ENCODE measurements around the gene PBX4. TPM values are rescaled to one million over a fixed set of nuclear protein-coding genes. Genes with fewer than 3 reads are reported as not detected.

The PBX4 gene
- total RNA-seq, 6 experiments from 2014 or later: 0.23 to 0.40 (median 0.30) TPM; not detected in 1

DNA sequence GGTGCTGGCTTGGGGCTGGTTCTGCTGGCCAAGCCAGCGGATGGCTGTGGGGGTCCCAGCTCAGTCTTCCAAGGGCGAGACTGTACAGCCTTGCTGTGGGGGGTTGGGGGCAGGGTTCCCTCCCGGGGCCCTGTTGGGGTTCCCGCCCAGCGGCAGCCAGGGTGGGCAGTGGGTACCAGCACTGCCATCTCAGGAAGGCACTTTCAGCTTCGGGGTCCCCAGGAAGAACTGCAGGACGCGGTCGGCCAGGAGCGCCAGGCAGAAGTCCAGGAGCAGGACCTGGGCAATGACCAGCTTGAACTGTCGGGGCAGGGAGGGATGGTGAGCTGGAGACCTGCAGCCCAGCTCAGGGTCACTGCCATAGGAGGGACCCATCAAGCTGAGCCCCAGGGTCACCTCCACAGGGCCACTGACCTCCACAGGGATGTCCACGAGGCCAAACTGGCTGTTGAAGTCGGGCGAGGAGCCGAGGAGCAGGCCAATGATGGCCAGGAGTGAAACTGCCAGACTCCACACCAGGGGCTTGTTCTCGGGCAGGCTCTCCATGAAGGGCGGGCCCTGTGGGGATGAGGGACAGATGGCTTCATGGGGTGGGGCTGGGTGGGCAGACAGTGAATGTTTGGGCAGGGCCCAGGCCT lies 26.9 kb upstream of the PBX4 start:
- peaks cover 5% of the 10 kb centered on the region; the same call in 1 of the 2 replicates for H3K27me3 Mint-ChIP-seq (ENCODE audit: insufficient read depth)
- no peaks in the 10 kb centered on the region; the same call in 1 of the 2 replicates for H3K36me3 Mint-ChIP-seq (ENCODE audit: low read depth)
- H3K4me3 Mint-ChIP-seq: no peak overlapping the region
- H3K27ac Mint-ChIP-seq: no peak overlapping the region
- DNase-seq: no peak
- H3K9me3 Mint-ChIP-seq: no peaks in the 10 kb centered on the region
- H3K4me1 Mint-ChIP-seq (ENCODE audit: low read depth): peaks cover 16% of the 10 kb centered on the region
- no peak for TF ChIP-seq CTCF (IDR thresholded peaks at IDR 0.05)

DNA sequence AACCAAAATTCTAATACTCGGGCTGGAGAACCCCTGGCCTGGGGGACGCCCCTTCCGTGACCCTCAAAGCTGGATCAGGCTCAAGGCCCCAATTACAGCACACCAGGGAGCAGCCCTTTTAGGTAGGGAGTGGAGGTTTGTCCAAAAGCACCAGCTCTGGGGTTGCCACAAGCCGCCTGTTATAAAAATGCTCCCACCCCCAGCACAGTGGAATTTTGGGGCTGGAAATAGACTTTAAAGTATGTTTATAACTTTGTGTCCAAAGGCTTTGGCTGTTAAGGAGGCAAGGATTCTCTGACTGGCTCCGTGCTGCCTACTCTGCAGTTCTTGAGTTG lies 25.5 kb upstream of the PBX4 start:
- DNase-seq: no peak
- no peaks in the 10 kb centered on the region for H3K36me3 Mint-ChIP-seq (ENCODE audit: low read depth)
- peaks cover 5% of the 10 kb centered on the region; the same call in 1 of the 2 replicates for H3K27me3 Mint-ChIP-seq (ENCODE audit: insufficient read depth)
- peaks cover 16% of the 10 kb centered on the region for H3K4me1 Mint-ChIP-seq (ENCODE audit: low read depth)
- peak overlapping the region; percentile 79 for H3K27ac Mint-ChIP-seq
- TF ChIP-seq CTCF (IDR thresholded peaks at IDR 0.05): peak; percentile 72
- H3K9me3 Mint-ChIP-seq: no peaks in the 10 kb centered on the region
- peak overlapping the region; percentile 93 for H3K4me3 Mint-ChIP-seq

GRCh38 chr19:19643158-19644053 lies 24.9 kb upstream of the PBX4 start, which contains the start of gene GMIP:
Gene GMIP, minus strand, starts transcription at chr19:19643657. Its CDS starts 128 bp downstream, at chr19:19643529.
- peak; percentile 18 for DNase-seq
- H3K27ac Mint-ChIP-seq: peak within 1 kb of the TSS; percentile 79
- H3K27me3 Mint-ChIP-seq (ENCODE audit: insufficient read depth): peaks cover 5% of the 10 kb centered on the region; the same call in 1 of the 2 replicates
- peak within 1 kb of the TSS; percentile 93 for H3K4me3 Mint-ChIP-seq
- H3K9me3 Mint-ChIP-seq: no peaks in the 10 kb centered on the region
- H3K4me1 Mint-ChIP-seq (ENCODE audit: low read depth): peaks cover 16% of the 10 kb centered on the region
- H3K36me3 Mint-ChIP-seq (ENCODE audit: low read depth): peaks cover 1% of the 10 kb centered on the region; the same call in 1 of the 2 replicates
- peak; percentile 99 for TF ChIP-seq CTCF (IDR thresholded peaks at IDR 0.05)

DNA sequence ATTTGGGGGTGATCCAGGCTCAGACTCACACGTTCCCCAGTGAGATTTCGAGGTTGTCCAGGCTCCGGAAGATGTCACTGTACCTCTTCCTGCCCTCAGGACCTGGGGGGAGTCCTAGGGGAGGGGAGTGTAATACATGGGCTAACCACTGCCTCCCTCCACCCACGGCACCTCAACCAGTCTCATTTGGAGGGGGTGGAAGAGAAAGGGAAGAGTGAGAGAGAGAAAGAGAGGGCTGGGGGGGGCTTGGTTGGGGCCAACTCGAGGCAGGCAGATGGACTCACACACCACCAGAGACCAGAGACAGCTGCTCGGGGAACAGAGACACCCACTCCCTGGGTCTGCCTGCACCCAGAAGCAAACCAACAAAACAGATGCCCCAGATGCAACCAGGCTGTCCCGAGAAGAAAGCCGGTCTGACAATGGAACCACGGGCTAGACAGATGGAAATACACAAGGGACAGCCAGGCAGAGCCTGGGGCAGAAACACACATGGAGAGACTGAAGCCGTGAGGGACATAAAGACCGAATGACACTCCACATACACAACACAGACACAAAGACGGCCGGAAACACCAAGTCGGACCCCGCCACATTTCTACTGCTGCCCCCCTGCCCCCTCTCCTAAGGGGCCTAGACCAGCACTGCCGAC lies 24.1 kb upstream of the PBX4 start:
- H3K27ac Mint-ChIP-seq: peak overlapping the region; percentile 79

More for the DNA sequence above, 24.1 kb upstream of the PBX4 start:
- Mint-ChIP-seq H3K9me3 (no peaks in the 10 kb centered on the region), H3K27me3 (ENCODE audit: insufficient read depth) (peaks cover 5% of the 10 kb centered on the region; the same call in 1 of the 2 replicates), H3K4me3 (peak overlapping the region; percentile 93), H3K4me1 (ENCODE audit: low read depth) (peaks cover 16% of the 10 kb centered on the region), H3K36me3 (ENCODE audit: low read depth) (peaks cover 4% of the 10 kb centered on the region; the same call in 1 of the 2 replicates)
- TF ChIP-seq CTCF (IDR thresholded peaks at IDR 0.05): no peak
- DNase-seq: no peak
